ENCODE measurements around the gene EPHA6.
A peak's percentile ranks its signal among the peaks of the same experiment; 100 is the strongest.

Gene EPHA6

GRCh38 chr3:97232393-97233034, 418.1 kb downstream of the EPHA6 start:
- DNase-seq: no peak
- Histone ChIP-seq H3K4me3 (ENCODE audit: low read depth, low read length) (no peak overlapping the region), H3K27me3 (ENCODE audit: insufficient read depth, low read depth, severe bottlenecking) (no peaks in the 10 kb centered on the region), H3K36me3 (no peaks in the 10 kb centered on the region), H3K9me3 (ENCODE audit: severe bottlenecking) (no peaks in the 10 kb centered on the region), H3K27ac (no peak overlapping the region)
- no peak for TF ChIP-seq CTCF (IDR thresholded peaks at IDR 0.05; ENCODE audit: low read depth, low read length)

DNA sequence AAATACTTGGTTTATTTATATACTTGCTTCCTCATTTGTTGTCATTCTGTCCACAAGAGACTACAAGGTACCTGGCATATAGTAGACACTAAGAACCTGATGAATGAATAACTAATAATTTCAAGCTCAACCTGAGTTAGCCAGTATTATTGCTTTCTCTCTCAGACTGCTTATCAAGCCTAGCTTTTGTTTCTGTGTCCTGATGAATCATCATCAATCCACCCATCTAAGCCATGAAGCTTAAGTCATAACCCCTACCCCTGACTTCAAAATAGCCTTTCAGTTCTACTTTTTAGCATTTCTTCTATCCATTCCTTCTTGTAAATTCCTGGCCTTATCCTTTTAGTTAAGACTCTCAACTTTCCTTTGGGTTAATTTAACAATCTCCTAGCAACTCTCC, 420.8 kb downstream of the EPHA6 start:
- no peak overlapping the region for H3K4me3 ChIP-seq (ENCODE audit: low read depth, low read length)
- DNase-seq: no peak
- no peaks in the 10 kb centered on the region for H3K27me3 ChIP-seq (ENCODE audit: insufficient read depth, low read depth, severe bottlenecking)
- H3K27ac ChIP-seq: no peak overlapping the region
- no peak for TF ChIP-seq CTCF (IDR thresholded peaks at IDR 0.05; ENCODE audit: low read depth, low read length)
- H3K36me3 ChIP-seq: no peaks in the 10 kb centered on the region
- H3K9me3 ChIP-seq (ENCODE audit: severe bottlenecking): no peaks in the 10 kb centered on the region

DNA sequence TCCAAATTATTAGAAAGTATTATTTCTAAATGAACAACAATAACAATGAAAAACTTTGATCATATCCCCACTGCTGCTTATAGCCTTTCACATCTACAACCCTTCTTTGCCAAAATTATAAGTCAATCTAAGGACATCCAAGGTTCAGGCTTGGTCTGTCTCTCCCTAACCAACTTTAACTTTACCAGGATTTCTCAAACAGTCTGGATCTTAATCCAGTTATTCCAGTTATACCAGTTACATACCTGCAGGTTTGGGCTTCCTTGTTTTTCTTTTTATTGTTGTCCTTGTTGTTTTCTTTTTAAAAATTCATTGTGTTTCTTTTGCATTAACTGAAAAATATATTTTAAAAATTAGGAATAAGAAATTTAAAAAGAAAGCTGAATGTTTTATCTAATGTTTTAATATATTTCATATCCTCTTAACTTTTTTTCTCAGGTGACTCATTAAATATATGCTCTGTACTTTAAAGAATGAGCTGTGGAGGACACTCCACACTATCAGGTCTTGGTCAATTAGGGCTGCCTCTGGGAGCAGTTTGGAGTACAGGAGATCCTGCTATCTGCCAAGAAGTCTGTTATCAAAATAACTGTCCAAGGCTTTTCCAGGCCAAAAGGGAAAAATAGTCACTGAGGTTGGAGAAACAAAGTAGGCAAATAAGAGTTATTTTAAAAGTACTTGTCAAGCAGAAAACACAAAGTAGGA, 421.4 kb downstream of the EPHA6 start:
- Histone ChIP-seq H3K36me3 (no peaks in the 10 kb centered on the region), H3K9me3 (ENCODE audit: severe bottlenecking) (no peaks in the 10 kb centered on the region), H3K27ac (no peak overlapping the region), H3K4me3 (ENCODE audit: low read depth, low read length) (no peak overlapping the region), H3K27me3 (ENCODE audit: insufficient read depth, low read depth, severe bottlenecking) (no peaks in the 10 kb centered on the region)
- TF ChIP-seq CTCF (IDR thresholded peaks at IDR 0.05; ENCODE audit: low read depth, low read length): no peak
- no peak for DNase-seq

DNA sequence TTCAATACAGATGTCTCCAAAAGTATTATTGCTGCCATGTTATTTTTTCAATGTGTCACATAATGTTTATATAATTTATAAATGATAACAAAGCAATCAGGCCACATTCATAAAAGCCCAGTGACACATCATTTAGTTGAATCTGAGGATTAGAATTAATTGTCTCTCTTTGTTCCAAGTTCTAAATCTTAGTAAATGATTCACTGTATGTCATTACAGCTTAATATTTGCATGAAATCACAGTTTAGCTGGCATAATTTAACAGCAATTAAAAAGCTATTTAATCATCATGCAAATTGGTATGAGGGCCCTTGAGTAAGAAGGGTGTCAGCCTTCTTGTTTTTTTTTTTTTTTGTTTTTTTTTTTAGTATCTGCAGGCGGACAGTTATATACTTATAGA, 427.0 kb downstream of the EPHA6 start:
- Histone ChIP-seq H3K4me3 (ENCODE audit: low read depth, low read length) (no peak overlapping the region), H3K27me3 (ENCODE audit: insufficient read depth, low read depth, severe bottlenecking) (no peaks in the 10 kb centered on the region), H3K9me3 (ENCODE audit: severe bottlenecking) (no peaks in the 10 kb centered on the region), H3K36me3 (no peaks in the 10 kb centered on the region), H3K27ac (no peak overlapping the region)
- TF ChIP-seq CTCF (IDR thresholded peaks at IDR 0.05; ENCODE audit: low read depth, low read length): no peak
- no peak for DNase-seq

- Histone ChIP-seq H3K27ac (peak overlapping the region; percentile 65), H3K4me3 (ENCODE audit: low read depth, low read length) (no peak overlapping the region), H3K36me3 (no peaks in the 10 kb centered on the region), H3K27me3 (ENCODE audit: insufficient read depth, low read depth, severe bottlenecking) (no peaks in the 10 kb centered on the region), H3K9me3 (ENCODE audit: severe bottlenecking) (no peaks in the 10 kb centered on the region)
- TF ChIP-seq CTCF (IDR thresholded peaks at IDR 0.05; ENCODE audit: low read depth, low read length): no peak
- DNase-seq: peak; percentile 36
Observed at GRCh38 chr3:97245201-97245910, 431.0 kb downstream of the EPHA6 start.

Measured in WERI-Rb-1 (cell line).